SK-N-SH (cell line): ENCODE measurements around the gene OTOA.

Source experiments
- FOSL2 ChIP-seq: IDR thresholded peaks from 2 replicates; pipeline ENCODE4 v1.4.0; 2012; ENCODE audit warnings: low read depth, mild to moderate bottlenecking, moderate library complexity, borderline replicate concordance
- JUND ChIP-seq: IDR thresholded peaks from 2 replicates; pipeline ENCODE4 v1.4.0; 2012
- NRF1 ChIP-seq: IDR thresholded peaks from 2 replicates; pipeline ENCODE4 v1.6.1; 2012; ENCODE audit warnings: low read depth, mild to moderate bottlenecking, low read length
- POLR2AphosphoS5 ChIP-seq: IDR thresholded peaks from 2 replicates; pipeline ENCODE4 v1.6.1; 2012; ENCODE audit warnings: low read depth, low read length
- TAF1 ChIP-seq: IDR thresholded peaks from 2 replicates; pipeline ENCODE4 v1.6.1; 2012; ENCODE audit warnings: low read depth, mild to moderate bottlenecking, low read length, moderate library complexity, borderline replicate concordance

GRCh38 chr16:21685034-21685455, 21.3 kb downstream of the OTOA start:
- TF ChIP-seq JUND (no peak), POLR2AphosphoS5 (no peak), FOSL2 (no peak), TAF1 (no peak), NRF1 (no peak)
